GM12891 (cell line): ENCODE results near the gene SH3D21.

Experiments used
- POLR2A ChIP-seq: IDR thresholded peaks from 2 replicates; pipeline ENCODE4 v1.6.1; 2011; ENCODE audit warnings: low read depth, low read length, control low read depth
- POLR2AphosphoS5 ChIP-seq: IDR thresholded peaks from 2 replicates; pipeline ENCODE4 v1.6.1; 2011; ENCODE audit warnings: low read depth, low read length, control low read depth
- POU2F2 ChIP-seq: IDR thresholded peaks from 2 replicates; pipeline ENCODE4 v1.6.1; 2011; ENCODE audit warnings: low read depth, mild to moderate bottlenecking, control low read depth, low read length, moderate library complexity
- SPI1 ChIP-seq: IDR thresholded peaks from 2 replicates; pipeline ENCODE4 v1.6.1; 2011; ENCODE audit warnings: low read depth, low read length, control low read depth
- TAF1 ChIP-seq: IDR thresholded peaks from 2 replicates; pipeline ENCODE4 v1.6.1; 2011; ENCODE audit warnings: low read depth, low read length, control low read depth

GRCh38 chr1:36365381-36365780, 59.2 kb downstream of the SH3D21 start:
- TF ChIP-seq SPI1, result peak; percentile 94
- TF ChIP-seq POLR2AphosphoS5, result no peak
- no peak for TF ChIP-seq TAF1
- TF ChIP-seq POLR2A, result no peak
- TF ChIP-seq POU2F2, result no peak
